WTC11 (cell line): ENCODE measurements around the gene NOTUM. TPM values are rescaled to one million over a fixed set of nuclear protein-coding genes. Genes with fewer than 3 reads are reported as not detected.

Source experiments
- ELF4 ChIP-seq: sonication (generic); formaldehyde crosslinking; IDR thresholded peaks from 2 replicates; pipeline ENCODE4 v1.8.1; 2022; ENCODE audit warnings: low read depth, mild to moderate bottlenecking, moderate library complexity, missing genetic modification reagents
- FOXP1 ChIP-seq: sonication (generic); formaldehyde crosslinking; IDR thresholded peaks from 2 replicates; pipeline ENCODE4 v1.8.0; 2022; ENCODE audit warnings: missing genetic modification reagents, mild to moderate bottlenecking, moderate library complexity, borderline replicate concordance
- GABPB1 ChIP-seq: sonication (generic); formaldehyde crosslinking; IDR thresholded peaks from 2 replicates; pipeline ENCODE4 v1.8.1; 2023; ENCODE audit warnings: mild to moderate bottlenecking, missing genetic modification reagents
- IRF2 ChIP-seq: sonication (generic); formaldehyde crosslinking; IDR thresholded peaks from 2 replicates; pipeline ENCODE4 v1.8.0; 2022; ENCODE audit warnings: low read depth, missing genetic modification reagents, borderline replicate concordance
- JUN ChIP-seq: sonication (generic); formaldehyde crosslinking; IDR thresholded peaks from 2 replicates; pipeline ENCODE4 v1.8.0; 2023; ENCODE audit warnings: mild to moderate bottlenecking, missing genetic modification reagents
- NR1H2 ChIP-seq: sonication (generic); formaldehyde crosslinking; IDR thresholded peaks from 2 replicates; pipeline ENCODE4 v1.9.0; 2021; ENCODE audit warnings: mild to moderate bottlenecking, moderate library complexity, missing genetic modification reagents
- PRRX2 ChIP-seq: fragments of 250-450 bp; sonication (Bioruptor Pico); IDR thresholded peaks from 2 replicates; pipeline ENCODE4 v1.8.0; 2021; ENCODE audit warnings: mild to moderate bottlenecking
- SMAD4 ChIP-seq: sonication (generic); formaldehyde crosslinking; IDR thresholded peaks from 2 replicates; pipeline ENCODE4 v1.8.0; 2022; ENCODE audit warnings: mild to moderate bottlenecking, missing genetic modification reagents
- ZNF219 ChIP-seq: sonication (generic); formaldehyde crosslinking; IDR thresholded peaks from 2 replicates; pipeline ENCODE4 v1.8.0; 2023; ENCODE audit warnings: missing genetic modification reagents, mild to moderate bottlenecking, borderline replicate concordance
- ZNF232 ChIP-seq: sonication (generic); formaldehyde crosslinking; IDR thresholded peaks from 2 replicates; pipeline ENCODE4 v1.8.0; 2022; ENCODE audit warnings: mild to moderate bottlenecking, missing genetic modification reagents
- ZNF317 ChIP-seq: sonication (generic); formaldehyde crosslinking; IDR thresholded peaks from 2 replicates; pipeline ENCODE4 v1.8.1; 2023; ENCODE audit warnings: low read depth, mild to moderate bottlenecking, moderate library complexity, missing genetic modification reagents, borderline replicate concordance
- ZNF671 ChIP-seq: fragments of 250-450 bp; sonication (Bioruptor Pico); IDR thresholded peaks from 2 replicates; pipeline ENCODE4 v1.8.0; 2021; ENCODE audit warnings: mild to moderate bottlenecking
- total RNA-seq: library from RNA; stranded (reverse); gene quantifications from 3 replicates; pipeline ENCODE4 v1.2.3, GENCODE V29; 2021
- TF ChIP-seq, protein P1 (sequence below): sonication (generic); formaldehyde crosslinking; IDR thresholded peaks from 2 replicates; pipeline ENCODE4 v1.8.0; 2023; ENCODE audit warnings: missing genetic modification reagents, mild to moderate bottlenecking, borderline replicate concordance
- TF ChIP-seq, protein P2 (sequence below): sonication (generic); formaldehyde crosslinking; IDR thresholded peaks from 2 replicates; pipeline ENCODE4 v1.8.0; 2022; ENCODE audit warnings: mild to moderate bottlenecking, missing genetic modification reagents
- TF ChIP-seq, protein P3 (sequence below): sonication (generic); formaldehyde crosslinking; conservative IDR thresholded peaks from 2 replicates; pipeline ENCODE4 v1.8.1; 2023; ENCODE audit warnings: mild to moderate bottlenecking, low read depth, missing genetic modification reagents, moderate library complexity
- TF ChIP-seq, protein P4 (sequence below): sonication (generic); formaldehyde crosslinking; IDR thresholded peaks from 2 replicates; pipeline ENCODE4 v1.8.1; 2022; ENCODE audit warnings: missing genetic modification reagents, borderline replicate concordance
- TF ChIP-seq, protein P5 (sequence below): sonication (generic); formaldehyde crosslinking; IDR thresholded peaks from 2 replicates; pipeline ENCODE4 v1.8.0; 2023; ENCODE audit warnings: mild to moderate bottlenecking, missing genetic modification reagents
- TF ChIP-seq, protein P6 (sequence below): sonication (generic); formaldehyde crosslinking; IDR thresholded peaks from 2 replicates; pipeline ENCODE4 v1.8.1; 2022; ENCODE audit warnings: low read depth, missing genetic modification reagents, borderline replicate concordance
- TF ChIP-seq, protein P7 (sequence below): sonication (generic); formaldehyde crosslinking; IDR thresholded peaks from 2 replicates; pipeline ENCODE4 v1.8.1; 2023; ENCODE audit warnings: mild to moderate bottlenecking, moderate library complexity, missing genetic modification reagents
- TF ChIP-seq, protein P8 (sequence below): sonication (generic); formaldehyde crosslinking; IDR thresholded peaks from 2 replicates; pipeline ENCODE4 v1.8.1; 2023; ENCODE audit warnings: mild to moderate bottlenecking, missing genetic modification reagents, moderate library complexity

Gene NOTUM
- total RNA-seq, 1 experiment from 2014 or later: 1.7 TPM

DNA sequence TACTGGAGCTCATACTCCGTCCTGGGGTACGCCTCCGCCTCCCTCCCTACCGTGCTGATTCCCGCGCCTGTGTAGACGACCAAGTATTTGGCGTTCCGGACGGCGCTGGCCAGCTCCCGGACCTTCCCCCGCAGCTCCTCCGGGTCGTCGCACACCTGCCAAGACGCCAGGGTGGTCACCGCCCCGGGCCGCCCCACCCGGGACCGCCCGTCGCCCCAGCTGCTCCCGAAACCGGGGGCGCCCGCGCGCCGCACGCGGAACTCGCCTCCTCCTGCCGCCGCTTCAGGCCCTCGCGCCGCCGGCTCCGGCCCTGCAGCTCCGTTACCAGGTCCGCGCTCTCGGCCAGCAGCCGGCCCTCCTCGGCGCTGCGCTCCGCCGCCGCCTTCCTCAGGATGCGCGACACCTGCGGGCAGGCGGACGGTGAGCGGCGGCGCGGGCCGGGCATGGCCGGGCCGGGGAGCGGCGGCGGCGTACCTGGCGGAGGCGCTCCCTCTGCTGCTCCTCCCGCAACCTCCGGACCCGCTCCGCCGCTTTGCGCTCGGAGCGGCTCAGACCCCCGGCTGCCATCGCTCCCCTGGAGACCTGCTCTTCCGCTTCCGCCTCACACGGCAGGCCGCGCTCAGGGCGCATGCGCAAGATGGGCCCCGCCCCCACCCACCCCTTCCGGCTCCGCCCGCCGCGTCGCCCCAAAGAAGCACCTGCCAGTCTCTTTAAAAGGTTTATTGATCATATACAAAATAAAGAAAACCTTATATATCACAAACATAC lies 43.2 kb downstream of the NOTUM start, which contains the start of gene SIRT7 (continued):
- TF ChIP-seq, protein P1, sequence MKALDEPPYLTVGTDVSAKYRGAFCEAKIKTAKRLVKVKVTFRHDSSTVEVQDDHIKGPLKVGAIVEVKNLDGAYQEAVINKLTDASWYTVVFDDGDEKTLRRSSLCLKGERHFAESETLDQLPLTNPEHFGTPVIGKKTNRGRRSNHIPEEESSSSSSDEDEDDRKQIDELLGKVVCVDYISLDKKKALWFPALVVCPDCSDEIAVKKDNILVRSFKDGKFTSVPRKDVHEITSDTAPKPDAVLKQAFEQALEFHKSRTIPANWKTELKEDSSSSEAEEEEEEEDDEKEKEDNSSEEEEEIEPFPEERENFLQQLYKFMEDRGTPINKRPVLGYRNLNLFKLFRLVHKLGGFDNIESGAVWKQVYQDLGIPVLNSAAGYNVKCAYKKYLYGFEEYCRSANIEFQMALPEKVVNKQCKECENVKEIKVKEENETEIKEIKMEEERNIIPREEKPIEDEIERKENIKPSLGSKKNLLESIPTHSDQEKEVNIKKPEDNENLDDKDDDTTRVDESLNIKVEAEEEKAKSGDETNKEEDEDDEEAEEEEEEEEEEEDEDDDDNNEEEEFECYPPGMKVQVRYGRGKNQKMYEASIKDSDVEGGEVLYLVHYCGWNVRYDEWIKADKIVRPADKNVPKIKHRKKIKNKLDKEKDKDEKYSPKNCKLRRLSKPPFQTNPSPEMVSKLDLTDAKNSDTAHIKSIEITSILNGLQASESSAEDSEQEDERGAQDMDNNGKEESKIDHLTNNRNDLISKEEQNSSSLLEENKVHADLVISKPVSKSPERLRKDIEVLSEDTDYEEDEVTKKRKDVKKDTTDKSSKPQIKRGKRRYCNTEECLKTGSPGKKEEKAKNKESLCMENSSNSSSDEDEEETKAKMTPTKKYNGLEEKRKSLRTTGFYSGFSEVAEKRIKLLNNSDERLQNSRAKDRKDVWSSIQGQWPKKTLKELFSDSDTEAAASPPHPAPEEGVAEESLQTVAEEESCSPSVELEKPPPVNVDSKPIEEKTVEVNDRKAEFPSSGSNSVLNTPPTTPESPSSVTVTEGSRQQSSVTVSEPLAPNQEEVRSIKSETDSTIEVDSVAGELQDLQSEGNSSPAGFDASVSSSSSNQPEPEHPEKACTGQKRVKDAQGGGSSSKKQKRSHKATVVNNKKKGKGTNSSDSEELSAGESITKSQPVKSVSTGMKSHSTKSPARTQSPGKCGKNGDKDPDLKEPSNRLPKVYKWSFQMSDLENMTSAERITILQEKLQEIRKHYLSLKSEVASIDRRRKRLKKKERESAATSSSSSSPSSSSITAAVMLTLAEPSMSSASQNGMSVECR (CRISPR knock-in tag): 0 out of 2 replicates have a peak, but pooled peaks have one; percentile 13
- TF ChIP-seq SMAD4 (CRISPR knock-in tag) (no peak), ELF4 (no peak), IRF2 (CRISPR knock-in tag) (no peak), ZNF317 (CRISPR knock-in tag) (0 out of 2 replicates have a peak, but pooled peaks have one; percentile 29), NR1H2 (CRISPR knock-in tag) (no peak), ZNF232 (no peak), GABPB1 (no peak), ZNF671 (CRISPR knock-in tag) (no peak), JUN (CRISPR knock-in tag) (0 out of 2 replicates have a peak, but pooled peaks have one; percentile 27), FOXP1 (CRISPR knock-in tag) (peak; percentile 70), PRRX2 (0 out of 2 replicates have a peak, but pooled peaks have one; percentile 64), ZNF219 (CRISPR knock-in tag) (no peak)
- TF ChIP-seq, protein P2, sequence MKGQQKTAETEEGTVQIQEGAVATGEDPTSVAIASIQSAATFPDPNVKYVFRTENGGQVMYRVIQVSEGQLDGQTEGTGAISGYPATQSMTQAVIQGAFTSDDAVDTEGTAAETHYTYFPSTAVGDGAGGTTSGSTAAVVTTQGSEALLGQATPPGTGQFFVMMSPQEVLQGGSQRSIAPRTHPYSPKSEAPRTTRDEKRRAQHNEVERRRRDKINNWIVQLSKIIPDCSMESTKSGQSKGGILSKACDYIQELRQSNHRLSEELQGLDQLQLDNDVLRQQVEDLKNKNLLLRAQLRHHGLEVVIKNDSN (CRISPR knock-in tag): no peak
- TF ChIP-seq, protein P3, sequence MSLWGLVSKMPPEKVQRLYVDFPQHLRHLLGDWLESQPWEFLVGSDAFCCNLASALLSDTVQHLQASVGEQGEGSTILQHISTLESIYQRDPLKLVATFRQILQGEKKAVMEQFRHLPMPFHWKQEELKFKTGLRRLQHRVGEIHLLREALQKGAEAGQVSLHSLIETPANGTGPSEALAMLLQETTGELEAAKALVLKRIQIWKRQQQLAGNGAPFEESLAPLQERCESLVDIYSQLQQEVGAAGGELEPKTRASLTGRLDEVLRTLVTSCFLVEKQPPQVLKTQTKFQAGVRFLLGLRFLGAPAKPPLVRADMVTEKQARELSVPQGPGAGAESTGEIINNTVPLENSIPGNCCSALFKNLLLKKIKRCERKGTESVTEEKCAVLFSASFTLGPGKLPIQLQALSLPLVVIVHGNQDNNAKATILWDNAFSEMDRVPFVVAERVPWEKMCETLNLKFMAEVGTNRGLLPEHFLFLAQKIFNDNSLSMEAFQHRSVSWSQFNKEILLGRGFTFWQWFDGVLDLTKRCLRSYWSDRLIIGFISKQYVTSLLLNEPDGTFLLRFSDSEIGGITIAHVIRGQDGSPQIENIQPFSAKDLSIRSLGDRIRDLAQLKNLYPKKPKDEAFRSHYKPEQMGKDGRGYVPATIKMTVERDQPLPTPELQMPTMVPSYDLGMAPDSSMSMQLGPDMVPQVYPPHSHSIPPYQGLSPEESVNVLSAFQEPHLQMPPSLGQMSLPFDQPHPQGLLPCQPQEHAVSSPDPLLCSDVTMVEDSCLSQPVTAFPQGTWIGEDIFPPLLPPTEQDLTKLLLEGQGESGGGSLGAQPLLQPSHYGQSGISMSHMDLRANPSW (CRISPR knock-in tag): no peak
- TF ChIP-seq, protein P4, sequence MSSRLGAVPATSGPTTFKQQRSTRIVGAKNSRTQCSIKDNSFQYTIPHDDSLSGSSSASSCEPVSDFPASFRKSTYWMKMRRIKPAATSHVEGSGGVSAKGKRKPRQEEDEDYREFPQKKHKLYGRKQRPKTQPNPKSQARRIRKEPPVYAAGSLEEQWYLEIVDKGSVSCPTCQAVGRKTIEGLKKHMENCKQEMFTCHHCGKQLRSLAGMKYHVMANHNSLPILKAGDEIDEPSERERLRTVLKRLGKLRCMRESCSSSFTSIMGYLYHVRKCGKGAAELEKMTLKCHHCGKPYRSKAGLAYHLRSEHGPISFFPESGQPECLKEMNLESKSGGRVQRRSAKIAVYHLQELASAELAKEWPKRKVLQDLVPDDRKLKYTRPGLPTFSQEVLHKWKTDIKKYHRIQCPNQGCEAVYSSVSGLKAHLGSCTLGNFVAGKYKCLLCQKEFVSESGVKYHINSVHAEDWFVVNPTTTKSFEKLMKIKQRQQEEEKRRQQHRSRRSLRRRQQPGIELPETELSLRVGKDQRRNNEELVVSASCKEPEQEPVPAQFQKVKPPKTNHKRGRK: no peak
- TF ChIP-seq, protein P5, sequence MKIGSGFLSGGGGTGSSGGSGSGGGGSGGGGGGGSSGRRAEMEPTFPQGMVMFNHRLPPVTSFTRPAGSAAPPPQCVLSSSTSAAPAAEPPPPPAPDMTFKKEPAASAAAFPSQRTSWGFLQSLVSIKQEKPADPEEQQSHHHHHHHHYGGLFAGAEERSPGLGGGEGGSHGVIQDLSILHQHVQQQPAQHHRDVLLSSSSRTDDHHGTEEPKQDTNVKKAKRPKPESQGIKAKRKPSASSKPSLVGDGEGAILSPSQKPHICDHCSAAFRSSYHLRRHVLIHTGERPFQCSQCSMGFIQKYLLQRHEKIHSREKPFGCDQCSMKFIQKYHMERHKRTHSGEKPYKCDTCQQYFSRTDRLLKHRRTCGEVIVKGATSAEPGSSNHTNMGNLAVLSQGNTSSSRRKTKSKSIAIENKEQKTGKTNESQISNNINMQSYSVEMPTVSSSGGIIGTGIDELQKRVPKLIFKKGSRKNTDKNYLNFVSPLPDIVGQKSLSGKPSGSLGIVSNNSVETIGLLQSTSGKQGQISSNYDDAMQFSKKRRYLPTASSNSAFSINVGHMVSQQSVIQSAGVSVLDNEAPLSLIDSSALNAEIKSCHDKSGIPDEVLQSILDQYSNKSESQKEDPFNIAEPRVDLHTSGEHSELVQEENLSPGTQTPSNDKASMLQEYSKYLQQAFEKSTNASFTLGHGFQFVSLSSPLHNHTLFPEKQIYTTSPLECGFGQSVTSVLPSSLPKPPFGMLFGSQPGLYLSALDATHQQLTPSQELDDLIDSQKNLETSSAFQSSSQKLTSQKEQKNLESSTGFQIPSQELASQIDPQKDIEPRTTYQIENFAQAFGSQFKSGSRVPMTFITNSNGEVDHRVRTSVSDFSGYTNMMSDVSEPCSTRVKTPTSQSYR (CRISPR knock-in tag): no peak
- TF ChIP-seq, protein P6, sequence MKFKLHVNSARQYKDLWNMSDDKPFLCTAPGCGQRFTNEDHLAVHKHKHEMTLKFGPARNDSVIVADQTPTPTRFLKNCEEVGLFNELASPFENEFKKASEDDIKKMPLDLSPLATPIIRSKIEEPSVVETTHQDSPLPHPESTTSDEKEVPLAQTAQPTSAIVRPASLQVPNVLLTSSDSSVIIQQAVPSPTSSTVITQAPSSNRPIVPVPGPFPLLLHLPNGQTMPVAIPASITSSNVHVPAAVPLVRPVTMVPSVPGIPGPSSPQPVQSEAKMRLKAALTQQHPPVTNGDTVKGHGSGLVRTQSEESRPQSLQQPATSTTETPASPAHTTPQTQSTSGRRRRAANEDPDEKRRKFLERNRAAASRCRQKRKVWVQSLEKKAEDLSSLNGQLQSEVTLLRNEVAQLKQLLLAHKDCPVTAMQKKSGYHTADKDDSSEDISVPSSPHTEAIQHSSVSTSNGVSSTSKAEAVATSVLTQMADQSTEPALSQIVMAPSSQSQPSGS (CRISPR knock-in tag): no peak
- TF ChIP-seq, protein P7, sequence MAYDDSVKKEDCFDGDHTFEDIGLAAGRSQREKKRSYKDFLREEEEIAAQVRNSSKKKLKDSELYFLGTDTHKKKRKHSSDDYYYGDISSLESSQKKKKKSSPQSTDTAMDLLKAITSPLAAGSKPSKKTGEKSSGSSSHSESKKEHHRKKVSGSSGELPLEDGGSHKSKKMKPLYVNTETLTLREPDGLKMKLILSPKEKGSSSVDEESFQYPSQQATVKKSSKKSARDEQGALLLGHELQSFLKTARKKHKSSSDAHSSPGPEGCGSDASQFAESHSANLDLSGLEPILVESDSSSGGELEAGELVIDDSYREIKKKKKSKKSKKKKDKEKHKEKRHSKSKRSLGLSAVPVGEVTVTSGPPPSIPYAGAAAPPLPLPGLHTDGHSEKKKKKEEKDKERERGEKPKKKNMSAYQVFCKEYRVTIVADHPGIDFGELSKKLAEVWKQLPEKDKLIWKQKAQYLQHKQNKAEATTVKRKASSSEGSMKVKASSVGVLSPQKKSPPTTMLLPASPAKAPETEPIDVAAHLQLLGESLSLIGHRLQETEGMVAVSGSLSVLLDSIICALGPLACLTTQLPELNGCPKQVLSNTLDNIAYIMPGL (CRISPR knock-in tag): no peak; the same call in 1 of the 2 replicates
- TF ChIP-seq, protein P8, sequence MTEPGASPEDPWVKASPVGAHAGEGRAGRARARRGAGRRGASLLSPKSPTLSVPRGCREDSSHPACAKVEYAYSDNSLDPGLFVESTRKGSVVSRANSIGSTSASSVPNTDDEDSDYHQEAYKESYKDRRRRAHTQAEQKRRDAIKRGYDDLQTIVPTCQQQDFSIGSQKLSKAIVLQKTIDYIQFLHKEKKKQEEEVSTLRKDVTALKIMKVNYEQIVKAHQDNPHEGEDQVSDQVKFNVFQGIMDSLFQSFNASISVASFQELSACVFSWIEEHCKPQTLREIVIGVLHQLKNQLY (CRISPR knock-in tag): no peak
